ENCODE results near the gene MLLT10. TPM values are rescaled to one million over a fixed set of nuclear protein-coding genes. Genes with fewer than 3 reads are reported as not detected.

The MLLT10 gene
- total RNA-seq, 1 donor: 36.1 TPM

GRCh38 chr10:21512573-21513404 lies 21.2 kb upstream of the MLLT10 start:
- H3K4me3 ChIP-seq (ENCODE audit: low read depth, low read length): no peak overlapping the region
- no peak for TF ChIP-seq CTCF (IDR thresholded peaks at IDR 0.05; ENCODE audit: insufficient read depth, low read length)
- no peak for DNase-seq (ENCODE audit: low read depth)

GRCh38 chr10:21513405-21513788 lies 20.6 kb upstream of the MLLT10 start:
- TF ChIP-seq CTCF (IDR thresholded peaks at IDR 0.05; ENCODE audit: insufficient read depth, low read length): no peak
- no peak overlapping the region for H3K4me3 ChIP-seq (ENCODE audit: low read depth, low read length)
- no peak for DNase-seq (ENCODE audit: low read depth)

- TF ChIP-seq CTCF (IDR thresholded peaks at IDR 0.05; ENCODE audit: insufficient read depth, low read length): no peak
- DNase-seq (ENCODE audit: low read depth): no peak
- peak overlapping the region; percentile 13 for H3K4me3 ChIP-seq (ENCODE audit: low read depth, low read length)
Observed at GRCh38 chr10:21514129-21514817, 19.8 kb upstream of the MLLT10 start.

- peak overlapping the region; percentile 13 for H3K4me3 ChIP-seq (ENCODE audit: low read depth, low read length)
- DNase-seq (ENCODE audit: low read depth): no peak
- TF ChIP-seq CTCF (IDR thresholded peaks at IDR 0.05; ENCODE audit: insufficient read depth, low read length): no peak
Observed at GRCh38 chr10:21514818-21515351, 19.1 kb upstream of the MLLT10 start.

- no peak for TF ChIP-seq CTCF (IDR thresholded peaks at IDR 0.05; ENCODE audit: insufficient read depth, low read length)
- no peak for DNase-seq (ENCODE audit: low read depth)
Observed at GRCh38 chr10:21515361-21516241, 18.4 kb upstream of the MLLT10 start.

More at GRCh38 chr10:21515361-21516241, 18.4 kb upstream of the MLLT10 start:
- H3K4me3 ChIP-seq (ENCODE audit: low read depth, low read length): peak overlapping the region; percentile 72
